SHP77 (cell line): Measurements from ENCODE around the gene ARL4A.
A peak's percentile ranks its signal among the peaks of the same experiment; 100 is the strongest.

ENCODE experiments used
- DNase-seq, 2 experiments: peaks; one replicate each; lab custom pipeline; 2025; lab: John Stamatoyannopoulos, UW

Gene ARL4A

GRCh38 chr7:12725575-12726316 is 38.3 kb downstream of the ARL4A start:
- no peak for DNase-seq

GRCh38 chr7:12726908-12727307 is 39.5 kb downstream of the ARL4A start:
- DNase-seq: no peak

GRCh38 chr7:12727455-12728191 is 40.2 kb downstream of the ARL4A start:
- DNase-seq: no peak

- DNase-seq: no peak
Measured at GRCh38 chr7:12728192-12728538, 40.7 kb downstream of the ARL4A start.

- DNase-seq: peak; percentile 95
Measured at GRCh38 chr7:12729112-12729511, 41.7 kb downstream of the ARL4A start.

- DNase-seq: no peak
Measured at GRCh38 chr7:12730523-12730922, 43.1 kb downstream of the ARL4A start.

- no peak for DNase-seq
Measured at GRCh38 chr7:12731214-12731656, 43.8 kb downstream of the ARL4A start.

- DNase-seq: no peak
Measured at GRCh38 chr7:12731775-12732174, 44.3 kb downstream of the ARL4A start.

- no peak for DNase-seq
Measured at GRCh38 chr7:12732428-12732827, 45.0 kb downstream of the ARL4A start.

GRCh38 chr7:12735923-12736322 is 48.5 kb downstream of the ARL4A start:
- no peak for DNase-seq

- no peak for DNase-seq
Measured at GRCh38 chr7:12737373-12737772, 49.9 kb downstream of the ARL4A start.

GRCh38 chr7:12737836-12738235 is 50.4 kb downstream of the ARL4A start:
- no peak for DNase-seq

GRCh38 chr7:12738665-12739064 is 51.2 kb downstream of the ARL4A start:
- DNase-seq: no peak
